ENCODE data around the gene BTNL3. TPM values are rescaled to one million over a fixed set of nuclear protein-coding genes. Genes with fewer than 3 reads are reported as not detected.

The BTNL3 gene
- total RNA-seq, 1 experiment from 2014 or later, result not detected

- DNase-seq (ENCODE audit: low read depth), result no peak
Measured at GRCh38 chr5:181020688-181021087, 32.0 kb downstream of the BTNL3 start.

GRCh38 chr5:181024245-181025064 is 35.8 kb downstream of the BTNL3 start:
- DNase-seq (ENCODE audit: low read depth), result no peak

GRCh38 chr5:181027452-181028031 is 38.9 kb downstream of the BTNL3 start:
- DNase-seq (ENCODE audit: low read depth), result no peak

GRCh38 chr5:181028032-181028819 is 39.6 kb downstream of the BTNL3 start:
- DNase-seq (ENCODE audit: low read depth), result peak; percentile 7

- DNase-seq (ENCODE audit: low read depth), result no peak
Measured at GRCh38 chr5:181031716-181032115, 43.1 kb downstream of the BTNL3 start.

GRCh38 chr5:181035991-181036815 is 47.6 kb downstream of the BTNL3 start:
- peak; percentile 5 for DNase-seq (ENCODE audit: low read depth)

- DNase-seq (ENCODE audit: low read depth), result no peak
Measured at GRCh38 chr5:181036816-181037364, 48.2 kb downstream of the BTNL3 start.

- peak; percentile 13 for DNase-seq (ENCODE audit: low read depth)
Measured at GRCh38 chr5:181037365-181037861, 48.8 kb downstream of the BTNL3 start.

GRCh38 chr5:181039471-181039870 is 50.8 kb downstream of the BTNL3 start:
- no peak for DNase-seq (ENCODE audit: low read depth)

GRCh38 chr5:181039931-181040630 is 51.4 kb downstream of the BTNL3 start, which contains the start of gene BTNL9:
Gene BTNL9 (plus strand): TSS chr5:181040266. CDS start chr5:181045490, 5,224 bp downstream.
- DNase-seq (ENCODE audit: low read depth), result no peak

GRCh38 chr5:181040631-181040945 is 51.9 kb downstream of the BTNL3 start:
- no peak for DNase-seq (ENCODE audit: low read depth)

- no peak for DNase-seq (ENCODE audit: low read depth)
Measured at GRCh38 chr5:181041043-181041442, 52.4 kb downstream of the BTNL3 start.

GRCh38 chr5:181042036-181042713 is 53.5 kb downstream of the BTNL3 start:
- DNase-seq (ENCODE audit: low read depth), result no peak

GRCh38 chr5:181042722-181043121 is 54.1 kb downstream of the BTNL3 start:
- DNase-seq (ENCODE audit: low read depth), result no peak

- DNase-seq (ENCODE audit: low read depth), result peak; percentile 6
Measured at GRCh38 chr5:181043285-181044092, 54.8 kb downstream of the BTNL3 start.

- no peak for DNase-seq (ENCODE audit: low read depth)
Measured at GRCh38 chr5:181044093-181044599, 55.5 kb downstream of the BTNL3 start.

- DNase-seq (ENCODE audit: low read depth), result no peak
Measured at GRCh38 chr5:181044662-181045305, 56.1 kb downstream of the BTNL3 start.

GRCh38 chr5:181045316-181045715 is 56.7 kb downstream of the BTNL3 start:
- DNase-seq (ENCODE audit: low read depth), result no peak
